Measurements from ENCODE around the gene AIP.

- TF ChIP-seq, protein P1, sequence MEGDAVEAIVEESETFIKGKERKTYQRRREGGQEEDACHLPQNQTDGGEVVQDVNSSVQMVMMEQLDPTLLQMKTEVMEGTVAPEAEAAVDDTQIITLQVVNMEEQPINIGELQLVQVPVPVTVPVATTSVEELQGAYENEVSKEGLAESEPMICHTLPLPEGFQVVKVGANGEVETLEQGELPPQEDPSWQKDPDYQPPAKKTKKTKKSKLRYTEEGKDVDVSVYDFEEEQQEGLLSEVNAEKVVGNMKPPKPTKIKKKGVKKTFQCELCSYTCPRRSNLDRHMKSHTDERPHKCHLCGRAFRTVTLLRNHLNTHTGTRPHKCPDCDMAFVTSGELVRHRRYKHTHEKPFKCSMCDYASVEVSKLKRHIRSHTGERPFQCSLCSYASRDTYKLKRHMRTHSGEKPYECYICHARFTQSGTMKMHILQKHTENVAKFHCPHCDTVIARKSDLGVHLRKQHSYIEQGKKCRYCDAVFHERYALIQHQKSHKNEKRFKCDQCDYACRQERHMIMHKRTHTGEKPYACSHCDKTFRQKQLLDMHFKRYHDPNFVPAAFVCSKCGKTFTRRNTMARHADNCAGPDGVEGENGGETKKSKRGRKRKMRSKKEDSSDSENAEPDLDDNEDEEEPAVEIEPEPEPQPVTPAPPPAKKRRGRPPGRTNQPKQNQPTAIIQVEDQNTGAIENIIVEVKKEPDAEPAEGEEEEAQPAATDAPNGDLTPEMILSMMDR (conservative IDR thresholded peaks at IDR 0.05; ENCODE audit: low read depth, low read length), result no peak
- TF ChIP-seq EZH2 (IDR thresholded peaks at IDR 0.05; ENCODE audit: low read length, unreplicated experiment), result no peak
Measured at GRCh38 chr11:67470337-67471002, 12.4 kb upstream of the AIP start.
